ES-I3 (cell line): ENCODE data around the gene DNM2.

ENCODE experiments used
- H3K36me3 ChIP-seq: 2 replicates; pipeline ENCODE4 v1.6.1; 2013; ENCODE audit warnings: mild to moderate bottlenecking, low read length, control low read depth, moderate library complexity; ENCODE audit not compliant: insufficient read depth
- H3K4me1 ChIP-seq: 2 replicates; pipeline ENCODE4 v1.6.1; 2013; ENCODE audit warnings: mild to moderate bottlenecking, control low read depth, low read length; ENCODE audit not compliant: insufficient read depth
- H3K9ac ChIP-seq: 2 replicates; pipeline ENCODE4 v1.6.1; 2013; ENCODE audit warnings: low read depth, mild to moderate bottlenecking, low read length, moderate library complexity
- H3K9me3 ChIP-seq: 2 replicates; pipeline ENCODE4 v1.6.1; 2013; ENCODE audit warnings: mild to moderate bottlenecking, low read length, moderate library complexity; ENCODE audit not compliant: control insufficient read depth, insufficient read depth

Gene DNM2

DNA sequence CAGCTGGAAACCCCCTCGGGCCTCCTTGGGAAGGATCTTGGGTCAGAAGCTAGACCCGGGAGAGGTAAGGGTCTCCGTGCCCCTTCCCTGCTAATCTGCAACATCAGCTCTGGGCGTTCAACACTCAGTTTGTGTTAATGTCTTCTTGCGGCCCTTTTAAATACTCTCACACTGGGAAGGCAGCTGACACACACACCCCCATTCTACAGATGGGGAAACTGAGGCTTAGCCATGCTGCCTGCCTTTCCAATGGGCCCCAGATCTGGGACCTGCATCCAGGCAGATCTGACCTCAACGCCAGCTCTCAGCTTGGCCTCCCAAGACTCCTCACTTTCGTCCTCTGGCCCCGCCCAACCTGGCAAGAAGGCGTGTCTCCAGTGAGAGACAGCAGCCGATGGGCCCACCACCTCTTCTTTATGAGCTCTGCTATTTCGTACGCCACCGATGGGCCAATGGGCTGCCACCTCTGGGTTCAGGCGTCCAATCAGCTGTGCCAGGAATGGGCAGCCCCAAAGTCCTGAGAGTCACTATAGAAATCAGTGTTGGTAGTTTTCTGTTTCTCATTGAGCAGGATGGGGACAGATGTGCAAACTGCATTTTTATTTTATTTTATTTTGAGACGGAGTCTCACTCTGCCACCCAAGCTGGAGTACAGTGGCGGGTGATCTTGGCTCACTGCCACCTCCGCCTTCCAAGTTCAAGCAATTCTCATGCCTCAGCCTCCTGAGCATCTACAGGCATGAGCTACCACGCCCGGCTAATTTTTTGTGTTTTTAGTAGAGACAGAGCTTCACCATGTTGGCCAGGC, 43.8 kb downstream of the DNM2 start:
- Histone ChIP-seq H3K4me1 (peaks cover 5% of the 10 kb centered on the region), H3K9ac (no peak overlapping the region), H3K9me3 (no peaks in the 10 kb centered on the region), H3K36me3 (no peaks in the 10 kb centered on the region; the same call in 1 of the 2 replicates)

DNA sequence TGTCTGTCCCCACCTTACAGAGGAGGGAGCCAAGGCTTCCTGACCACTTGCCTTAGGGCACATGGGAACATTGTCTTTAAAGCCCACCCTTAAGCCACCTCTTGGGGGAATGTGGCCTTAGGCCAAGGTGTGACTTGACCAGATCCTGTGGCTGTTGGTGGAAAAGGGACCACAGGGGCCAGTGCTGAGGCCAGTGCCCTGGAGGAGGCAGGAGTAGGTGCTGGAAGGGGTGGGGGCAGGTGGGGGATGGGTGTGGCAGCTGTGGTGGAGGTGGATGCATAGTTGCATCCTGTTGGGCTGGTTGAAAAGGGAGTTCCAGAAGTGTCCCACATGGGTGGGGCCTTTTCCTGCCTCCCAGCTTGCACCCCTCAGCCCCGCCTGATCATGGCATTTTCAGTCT, 44.8 kb downstream of the DNM2 start:
- Histone ChIP-seq H3K4me1 (peaks cover 5% of the 10 kb centered on the region), H3K36me3 (no peaks in the 10 kb centered on the region; the same call in 1 of the 2 replicates), H3K9ac (no peak overlapping the region), H3K9me3 (no peaks in the 10 kb centered on the region)

GRCh38 chr19:10763411-10763810, 45.5 kb downstream of the DNM2 start:
- Histone ChIP-seq H3K36me3 (no peaks in the 10 kb centered on the region; the same call in 1 of the 2 replicates), H3K9ac (no peak overlapping the region), H3K9me3 (no peaks in the 10 kb centered on the region), H3K4me1 (peaks cover 5% of the 10 kb centered on the region)

GRCh38 chr19:10763828-10764339, 46.0 kb downstream of the DNM2 start:
- H3K4me1 ChIP-seq = peaks cover 5% of the 10 kb centered on the region
- H3K36me3 ChIP-seq = no peaks in the 10 kb centered on the region; the same call in 1 of the 2 replicates
- H3K9ac ChIP-seq = no peak overlapping the region
- H3K9me3 ChIP-seq = no peaks in the 10 kb centered on the region

- Histone ChIP-seq H3K9me3 (no peaks in the 10 kb centered on the region), H3K36me3 (no peaks in the 10 kb centered on the region; the same call in 1 of the 2 replicates), H3K4me1 (peaks cover 8% of the 10 kb centered on the region), H3K9ac (no peak overlapping the region)
These were observed 46.5 kb downstream of the DNM2 start for GRCh38 chr19:10764340-10764894.

DNA sequence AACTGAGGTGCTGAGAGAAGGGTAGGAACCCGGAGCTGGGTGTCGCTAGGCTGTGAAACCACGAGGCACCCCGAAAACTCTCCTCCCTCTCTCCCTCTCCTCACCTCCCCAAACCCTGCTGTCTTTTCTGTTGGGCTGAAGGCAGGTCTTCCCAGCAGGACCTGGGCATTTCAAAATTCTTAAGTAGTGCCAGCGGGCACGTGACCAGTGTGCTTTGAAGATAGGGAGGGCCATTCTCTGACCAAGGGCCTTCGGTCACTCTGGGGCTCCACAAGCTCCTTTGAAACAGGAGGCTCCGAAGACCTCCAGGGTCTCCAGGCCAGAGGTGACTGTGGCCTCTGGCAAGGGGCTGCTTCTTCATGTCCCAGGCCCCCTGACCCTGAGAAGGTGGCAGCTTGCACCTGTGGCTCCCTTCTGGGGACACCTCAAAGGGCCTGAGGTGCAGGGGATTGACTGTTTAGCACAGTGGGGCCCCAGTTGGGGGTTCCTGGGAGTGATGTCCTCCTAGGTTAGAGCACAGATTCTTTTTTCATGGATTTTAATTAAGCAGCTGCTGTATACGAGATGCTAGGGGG, 48.3 kb downstream of the DNM2 start:
- no peaks in the 10 kb centered on the region for H3K9me3 ChIP-seq
- peaks cover 9% of the 10 kb centered on the region for H3K4me1 ChIP-seq
- H3K9ac ChIP-seq = no peak overlapping the region
- H3K36me3 ChIP-seq = peaks cover 2% of the 10 kb centered on the region; the same call in 1 of the 2 replicates

DNA sequence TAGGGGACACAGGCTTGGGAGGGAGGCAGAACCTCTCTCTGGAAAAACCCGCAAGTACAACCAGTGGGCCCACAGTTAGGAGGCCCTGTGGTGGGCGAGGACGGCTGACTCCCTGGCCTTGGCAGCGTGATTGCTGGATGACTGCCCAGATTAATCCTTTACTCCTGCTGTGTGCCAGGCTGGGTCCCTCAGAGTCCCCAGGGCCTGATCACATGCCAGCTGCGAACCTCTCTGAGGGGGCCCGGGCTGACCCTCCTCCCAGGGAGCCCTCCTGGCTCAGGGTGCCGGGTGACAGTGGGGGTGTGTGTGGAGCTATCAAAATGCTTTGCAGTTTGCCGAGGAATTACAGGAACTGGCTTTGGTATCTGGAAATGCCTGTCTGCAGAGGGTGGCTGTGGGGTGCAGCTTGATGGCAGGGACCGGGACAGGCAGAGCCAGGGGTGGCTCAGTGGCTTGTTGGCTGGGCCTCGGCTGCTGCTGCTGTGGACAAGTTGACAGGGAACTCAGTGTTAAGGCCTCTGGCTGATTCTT, 48.9 kb downstream of the DNM2 start:
- H3K36me3 ChIP-seq = peaks cover 2% of the 10 kb centered on the region
- H3K9ac ChIP-seq = no peak overlapping the region
- peaks cover 9% of the 10 kb centered on the region for H3K4me1 ChIP-seq
- H3K9me3 ChIP-seq = no peaks in the 10 kb centered on the region

DNA sequence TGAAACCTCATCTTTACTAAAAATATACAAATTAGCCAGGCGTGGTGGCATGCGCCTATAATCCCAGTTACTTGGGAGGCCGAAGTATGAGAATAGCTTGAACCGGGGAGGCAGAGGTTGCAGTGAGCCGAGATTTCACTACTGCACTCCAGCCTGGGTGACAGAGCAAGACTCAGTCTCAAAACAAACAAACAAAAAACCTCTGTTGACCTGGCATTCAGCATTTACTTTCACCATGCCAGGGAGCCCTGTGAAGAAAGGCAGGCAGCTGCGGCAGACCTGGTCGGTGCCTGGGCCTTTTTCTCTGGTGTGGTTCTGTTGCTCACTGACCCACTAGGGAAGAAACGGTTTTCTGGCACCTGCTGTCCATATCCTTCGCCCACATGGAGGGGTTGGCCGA, 49.8 kb downstream of the DNM2 start:
- Histone ChIP-seq H3K9me3 (no peaks in the 10 kb centered on the region), H3K36me3 (peaks cover 7% of the 10 kb centered on the region), H3K4me1 (peaks cover 3% of the 10 kb centered on the region; the same call in 1 of the 2 replicates), H3K9ac (no peak overlapping the region)

GRCh38 chr19:10768369-10768768, 50.5 kb downstream of the DNM2 start:
- Histone ChIP-seq H3K9me3 (no peaks in the 10 kb centered on the region), H3K9ac (no peak overlapping the region), H3K4me1 (peaks cover 3% of the 10 kb centered on the region; the same call in 1 of the 2 replicates), H3K36me3 (peaks cover 8% of the 10 kb centered on the region)

- Histone ChIP-seq H3K36me3 (peaks cover 11% of the 10 kb centered on the region), H3K9ac (no peak overlapping the region), H3K4me1 (peaks cover 3% of the 10 kb centered on the region; the same call in 1 of the 2 replicates), H3K9me3 (no peaks in the 10 kb centered on the region)
These were observed 51.1 kb downstream of the DNM2 start for GRCh38 chr19:10768936-10769335.

DNA sequence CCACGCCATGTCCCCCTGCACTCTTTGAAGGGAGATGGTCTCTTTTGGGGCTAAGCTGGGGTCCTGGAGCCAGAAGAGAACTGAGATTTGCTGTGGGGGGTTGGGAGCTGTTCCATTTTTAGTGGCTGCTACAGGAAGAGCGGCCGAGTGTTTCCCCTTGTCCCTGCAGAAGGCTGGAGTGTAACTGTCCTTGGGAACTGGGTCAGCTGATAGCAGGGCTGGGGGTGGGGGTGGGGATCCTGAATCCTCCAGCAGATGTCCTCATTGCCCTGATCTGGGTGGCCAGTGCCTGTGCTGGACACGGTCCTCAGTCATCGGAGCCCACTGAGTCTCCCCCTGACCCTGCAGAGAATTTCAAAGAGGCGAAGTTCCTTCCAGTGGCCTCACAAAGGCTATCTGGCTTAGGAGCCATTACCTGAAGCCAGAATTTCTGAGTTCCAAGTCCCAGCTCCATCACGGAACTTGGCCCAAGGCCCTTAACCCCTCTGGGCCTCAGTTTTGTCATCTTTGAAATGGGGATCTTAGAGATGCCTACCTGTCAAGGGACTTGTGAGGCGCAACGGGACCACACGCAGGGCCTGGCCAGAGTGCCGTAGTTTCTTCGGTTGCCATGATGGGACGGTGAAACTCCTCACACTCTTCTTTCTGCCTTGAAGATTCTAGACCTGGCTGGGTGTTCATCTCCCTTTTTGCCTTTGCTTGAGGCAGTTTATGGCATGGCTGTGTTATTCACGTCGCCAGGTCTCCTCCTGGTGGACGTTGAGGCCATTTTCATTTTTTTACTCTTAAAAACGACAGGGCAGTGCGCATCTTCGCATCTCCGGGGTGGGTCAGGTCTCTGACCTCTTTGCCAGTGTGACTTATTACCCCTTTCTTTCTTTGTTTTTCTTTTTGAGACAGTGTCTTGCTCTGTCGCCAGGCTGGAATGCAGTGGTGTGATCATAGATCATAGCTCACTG, 51.9 kb downstream of the DNM2 start:
- Histone ChIP-seq H3K9ac (no peak overlapping the region), H3K9me3 (no peaks in the 10 kb centered on the region), H3K36me3 (peaks cover 13% of the 10 kb centered on the region), H3K4me1 (peaks cover 3% of the 10 kb centered on the region; the same call in 1 of the 2 replicates)

DNA sequence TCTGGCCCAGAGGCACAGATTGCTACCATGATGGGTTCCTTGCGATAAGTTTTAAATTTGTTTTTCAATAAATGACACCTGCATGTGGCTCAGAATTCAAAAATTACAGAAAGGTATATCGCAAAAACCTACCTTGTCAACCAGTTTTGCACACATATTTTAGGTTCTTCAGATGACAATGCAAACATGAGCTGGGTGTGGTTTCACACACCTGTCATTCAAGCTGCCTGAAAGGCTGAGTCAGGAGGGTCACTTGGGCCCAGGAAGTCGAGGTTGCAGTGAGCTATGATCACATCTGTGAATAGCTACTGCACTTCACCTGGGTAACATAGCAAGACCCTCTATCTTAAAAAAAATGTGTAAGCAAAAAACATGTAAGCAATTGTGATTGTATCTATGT, 56.1 kb downstream of the DNM2 start:
- H3K9me3 ChIP-seq = no peaks in the 10 kb centered on the region
- H3K36me3 ChIP-seq = peaks cover 16% of the 10 kb centered on the region
- no peak overlapping the region for H3K9ac ChIP-seq
- peaks cover 3% of the 10 kb centered on the region; the same call in 1 of the 2 replicates for H3K4me1 ChIP-seq

DNA sequence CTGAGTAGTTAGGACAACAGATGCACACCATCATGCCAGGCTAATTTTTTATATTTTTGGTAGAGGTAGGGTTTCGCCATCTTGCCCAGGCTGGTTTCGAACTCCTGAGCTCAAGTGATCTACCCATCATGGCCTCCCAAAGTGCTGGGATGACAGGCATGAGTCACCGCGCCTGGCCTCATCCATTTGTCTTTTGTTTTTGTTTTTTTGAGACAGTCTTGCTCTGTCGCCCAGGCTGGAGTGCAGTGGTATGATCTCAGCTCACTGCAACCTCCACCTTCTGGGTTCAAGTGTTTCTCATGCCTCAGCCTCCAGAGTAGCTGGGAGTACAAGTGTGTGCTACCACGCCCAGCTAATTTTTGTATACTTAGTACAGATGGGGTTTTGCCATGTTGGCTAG, 57.0 kb downstream of the DNM2 start:
- Histone ChIP-seq H3K9me3 (no peaks in the 10 kb centered on the region), H3K9ac (no peak overlapping the region), H3K4me1 (no peaks in the 10 kb centered on the region), H3K36me3 (peaks cover 18% of the 10 kb centered on the region)
